HG02852 (cell line): ENCODE results near the gene LPP.

Source experiments
- ATAC-seq: cut with Tn5 transposase; IDR thresholded peaks from one replicate; pipeline ENCODE4 v1.9.1; 2021; ENCODE audit warnings: mild to moderate bottlenecking, moderate library complexity; ENCODE audit not compliant: unreplicated experiment

Gene LPP

DNA sequence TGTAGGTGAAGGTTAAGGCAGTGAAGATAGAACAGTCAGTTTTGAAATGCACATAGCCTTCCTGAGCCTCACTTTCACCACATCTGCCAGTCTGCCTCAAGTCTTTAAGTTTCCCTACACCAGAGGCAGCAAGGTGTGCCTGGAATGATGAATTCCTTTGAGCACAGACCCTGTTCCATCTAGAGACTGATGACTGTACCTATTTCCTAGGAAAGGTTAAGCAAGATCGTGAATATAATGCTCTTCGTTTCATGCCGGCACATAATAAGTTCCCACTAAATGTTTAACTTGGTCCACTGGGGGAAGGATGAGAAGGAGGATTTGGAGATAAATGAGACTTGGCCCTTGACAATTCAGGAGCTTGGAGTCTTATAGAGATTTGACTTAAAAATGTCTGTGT, 141.9 kb downstream of the LPP start:
- ATAC-seq, result no peak

- no peak for ATAC-seq
Observed at GRCh38 chr3:188296761-188297612, 143.0 kb downstream of the LPP start.

DNA sequence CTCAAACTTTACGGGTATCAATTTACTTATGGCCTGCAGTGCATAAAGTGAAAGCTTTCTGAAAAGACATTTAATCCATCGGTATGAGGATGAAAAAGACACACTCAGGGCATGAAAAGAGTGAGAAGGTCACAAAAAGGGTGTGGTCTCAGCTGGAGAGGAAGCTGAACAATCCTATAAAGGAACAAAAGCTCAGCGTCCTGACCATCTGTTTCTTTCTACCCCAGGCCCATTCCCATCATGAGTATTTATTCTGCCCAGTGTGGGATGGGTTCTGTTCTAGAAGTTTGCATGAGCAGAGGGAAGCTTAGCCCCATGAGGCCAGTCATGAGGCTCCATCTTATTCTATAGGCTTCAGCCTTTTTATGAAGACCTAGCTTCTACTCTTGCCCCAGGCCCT, 144.6 kb downstream of the LPP start:
- no peak for ATAC-seq

DNA sequence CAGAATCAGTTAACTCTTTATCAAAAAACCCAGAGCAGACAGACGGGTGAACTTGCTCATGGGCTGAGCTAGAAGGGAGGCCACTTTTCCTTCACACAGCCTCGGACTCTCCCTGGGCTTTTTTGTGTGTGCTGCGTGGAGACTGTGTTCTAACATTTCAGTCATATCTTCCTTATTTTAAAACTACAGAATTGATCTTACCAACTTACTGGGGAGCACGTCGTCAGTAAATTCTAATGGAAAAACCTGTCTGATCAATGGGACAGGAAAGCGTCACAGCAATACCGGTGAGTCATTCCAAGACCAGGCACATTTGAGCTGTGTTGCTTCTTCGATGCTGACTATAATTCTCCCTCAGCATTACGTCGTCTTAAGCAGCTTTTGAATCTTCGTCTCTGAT, 145.1 kb downstream of the LPP start:
- ATAC-seq, result peak; percentile 56

DNA sequence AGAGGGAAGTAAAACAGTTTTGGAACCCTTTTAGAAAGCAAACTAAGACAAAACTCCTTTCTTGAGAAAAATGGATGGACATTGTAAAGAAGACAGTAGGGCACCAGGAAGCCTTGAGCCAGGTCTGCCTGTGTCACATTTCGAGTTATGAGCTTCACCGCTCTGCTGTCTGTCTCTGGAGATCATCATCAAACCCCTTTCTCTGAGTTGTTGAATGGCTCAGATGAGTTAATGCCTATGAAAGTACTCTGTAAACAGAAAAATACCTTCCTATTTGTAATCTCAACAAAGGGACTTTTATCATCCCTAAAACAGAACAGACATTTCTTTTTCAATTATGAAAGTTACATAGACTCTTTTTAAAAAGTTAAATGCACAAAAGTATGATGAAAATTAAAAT, 145.8 kb downstream of the LPP start:
- ATAC-seq, result no peak

GRCh38 chr3:188301147-188301546, 147.2 kb downstream of the LPP start:
- no peak for ATAC-seq

GRCh38 chr3:188303286-188303799, 149.4 kb downstream of the LPP start:
- ATAC-seq, result no peak

DNA sequence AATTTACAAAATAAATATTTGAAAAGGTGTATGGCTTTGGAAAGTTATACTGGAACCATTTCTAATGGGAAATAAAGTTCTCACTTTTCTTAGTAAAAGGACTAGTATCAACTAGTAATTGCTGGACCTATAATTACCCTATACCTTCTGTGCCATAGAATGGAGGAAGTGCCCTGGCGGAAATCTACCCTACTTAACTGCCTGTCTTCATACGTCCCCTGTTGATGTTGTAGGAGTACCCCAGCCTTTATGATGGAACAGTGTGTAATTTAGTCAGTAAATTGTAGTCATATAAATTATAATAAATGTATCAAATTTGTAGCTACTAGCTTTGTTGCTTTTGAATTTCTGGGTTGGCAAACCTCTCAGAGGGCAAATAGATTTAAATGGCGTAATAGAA, 149.9 kb downstream of the LPP start:
- no peak for ATAC-seq

- ATAC-seq, result no peak
Observed at GRCh38 chr3:188304501-188304900, 150.5 kb downstream of the LPP start.

- ATAC-seq, result no peak
Observed at GRCh38 chr3:188305220-188305619, 151.3 kb downstream of the LPP start.

DNA sequence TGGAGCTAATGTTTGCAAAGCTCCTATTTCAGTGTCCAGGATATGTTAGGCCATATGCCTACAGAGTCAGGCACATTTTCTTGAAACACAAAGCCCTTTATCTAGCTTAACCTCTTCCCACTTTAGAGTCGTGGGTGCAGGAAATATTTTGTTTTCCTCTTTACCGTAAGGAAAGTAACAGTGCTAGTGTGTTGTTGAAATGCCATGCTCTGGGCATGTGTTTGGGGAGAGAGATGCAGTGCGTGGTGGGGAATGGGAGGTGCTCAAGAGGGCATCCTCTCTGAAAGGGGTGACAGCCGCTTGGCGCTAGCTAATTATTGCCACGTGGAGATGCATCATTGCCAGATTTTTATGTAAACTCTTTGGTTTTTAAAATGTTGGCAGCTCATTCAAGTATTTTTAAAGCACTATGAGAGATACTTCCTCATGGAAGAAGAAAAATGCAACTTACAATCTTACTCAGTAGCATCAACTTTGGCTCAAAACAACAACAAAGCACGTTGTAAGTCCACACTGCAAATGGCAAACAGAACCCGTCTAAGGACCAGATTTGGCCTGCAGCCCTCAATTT, 152.6 kb downstream of the LPP start:
- no peak for ATAC-seq

DNA sequence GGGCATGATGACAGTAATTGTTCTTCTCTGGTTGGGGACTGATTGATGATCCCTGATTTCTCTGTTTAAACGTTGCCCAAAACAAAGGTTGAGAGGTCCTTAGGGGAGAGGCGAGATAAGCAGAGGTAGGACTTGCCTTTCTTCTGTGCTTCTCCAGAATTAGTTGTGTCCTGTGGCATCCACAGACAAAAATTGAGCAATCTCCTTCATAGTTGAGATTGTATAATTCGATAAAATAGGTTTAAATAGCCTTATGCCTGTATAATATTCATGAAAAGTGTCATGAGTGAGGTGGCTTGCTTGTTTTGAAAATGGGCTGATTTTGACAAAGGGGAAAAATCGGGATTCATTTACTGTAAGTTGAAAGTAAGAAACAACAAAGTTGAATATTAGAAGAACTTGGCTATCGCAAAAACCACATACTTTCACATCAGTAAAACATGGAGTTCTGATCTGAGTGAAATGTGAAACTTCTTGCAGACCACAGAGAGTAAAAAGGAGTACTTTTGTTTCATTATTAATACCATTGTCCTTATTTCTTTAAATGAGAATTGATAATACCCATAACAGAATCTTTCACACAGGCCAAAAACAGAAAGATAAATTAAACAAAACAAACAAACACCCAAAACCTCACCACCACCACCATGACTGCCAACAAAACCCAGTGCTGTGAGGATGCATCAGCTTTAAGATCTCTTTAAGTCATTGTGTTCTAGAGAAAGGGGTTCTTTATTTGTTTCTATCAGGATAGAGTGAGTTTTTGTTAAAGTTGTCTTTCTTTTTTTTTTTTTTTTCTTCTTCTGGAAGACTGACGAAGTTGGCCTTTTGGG, 155.7 kb downstream of the LPP start:
- ATAC-seq, result peak; percentile 95

GRCh38 chr3:188310270-188310710, 156.3 kb downstream of the LPP start:
- ATAC-seq, result no peak

- no peak for ATAC-seq
Observed at GRCh38 chr3:188315553-188315952, 161.6 kb downstream of the LPP start.

GRCh38 chr3:188316021-188316722, 162.2 kb downstream of the LPP start:
- ATAC-seq, result no peak

- ATAC-seq, result no peak
Observed at GRCh38 chr3:188316723-188317070, 162.7 kb downstream of the LPP start.

GRCh38 chr3:188319569-188319968, 165.6 kb downstream of the LPP start:
- no peak for ATAC-seq

- ATAC-seq, result no peak
Observed at GRCh38 chr3:188320757-188321156, 166.8 kb downstream of the LPP start.

DNA sequence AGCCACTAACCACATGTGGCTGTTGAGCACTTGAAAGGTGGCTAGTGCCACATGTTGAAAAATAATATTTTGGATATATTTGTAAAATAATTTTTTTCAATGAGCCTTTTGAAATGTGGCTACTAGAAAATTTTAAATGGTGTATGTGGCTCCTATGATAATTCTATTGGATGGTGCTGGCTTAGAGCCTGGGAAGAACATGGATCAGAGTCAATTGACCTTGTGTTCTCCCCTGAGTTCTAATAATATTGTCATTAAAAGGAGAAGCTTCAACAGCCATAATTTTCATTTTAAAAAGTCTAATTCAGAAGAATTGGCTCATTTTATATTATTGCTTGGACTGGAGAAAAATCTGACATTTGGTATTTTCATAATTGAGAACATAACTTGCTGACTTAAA, 167.3 kb downstream of the LPP start:
- ATAC-seq, result no peak

DNA sequence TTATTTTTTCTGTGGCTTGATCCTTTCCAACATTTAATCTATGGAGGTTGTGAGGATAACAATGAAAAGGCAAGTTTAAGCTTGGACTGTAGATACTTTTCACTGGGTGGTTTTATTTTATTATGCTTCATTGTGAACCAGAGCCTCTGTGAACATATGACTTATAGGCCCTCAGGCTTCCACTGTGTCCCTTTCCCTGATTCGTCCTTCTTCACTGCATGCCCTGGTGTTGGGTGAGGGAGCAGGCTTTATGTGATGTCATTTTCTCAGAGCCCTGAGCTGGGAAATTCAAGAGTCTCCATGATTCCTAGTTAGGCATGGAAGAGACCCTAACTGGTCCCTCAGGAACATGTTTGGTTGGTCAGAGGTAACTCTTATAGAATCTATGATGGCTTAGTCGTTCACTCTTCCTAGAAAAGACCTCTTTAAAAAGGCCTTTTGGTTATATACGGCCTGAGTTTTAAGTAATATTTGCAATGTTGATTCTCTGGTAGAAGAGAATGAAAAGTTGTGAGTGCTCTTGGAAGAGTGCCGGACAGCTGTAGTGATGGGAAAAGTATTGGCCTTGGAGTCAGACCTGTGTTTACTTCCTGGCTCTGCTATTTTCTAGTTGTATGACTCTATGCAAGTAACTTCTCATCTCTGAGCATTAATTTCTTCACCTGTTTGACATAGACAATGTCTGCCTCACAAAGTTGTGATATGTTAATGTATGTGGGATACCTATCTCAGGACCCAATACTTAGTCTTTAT, 168.4 kb downstream of the LPP start:
- no peak for ATAC-seq
